Middle frontal gyrus (tissue), 1 donor: Measurements from ENCODE around the gene JMJD1C.
"Not testable (repeated sequence)": the region's sequence is repeated elsewhere in the genome, so short reads cannot be mapped to it uniquely, and the experiment has no call there.

ENCODE experiments used
- DNase-seq: peaks from one replicate; pipeline ENCODE4 v3.0.0-alpha.2; 2015; ENCODE audit warnings: low spot score; ENCODE audit errors: extremely low spot score

The JMJD1C gene

GRCh38 chr10:63366933-63367332, 98.8 kb downstream of the JMJD1C start:
- no peak for DNase-seq

GRCh38 chr10:63365976-63366765, 99.6 kb downstream of the JMJD1C start:
- no peak for DNase-seq

- DNase-seq: no peak
Observed at GRCh38 chr10:63364918-63365317, 100.9 kb downstream of the JMJD1C start.

GRCh38 chr10:63363951-63364350, 101.8 kb downstream of the JMJD1C start:
- no peak for DNase-seq

GRCh38 chr10:63355682-63356081, 110.1 kb downstream of the JMJD1C start:
- DNase-seq: no peak

- DNase-seq: no peak
Observed at GRCh38 chr10:63352976-63353375, 112.8 kb downstream of the JMJD1C start.

- no peak for DNase-seq
Observed at GRCh38 chr10:63348245-63348850, 117.4 kb downstream of the JMJD1C start.

- DNase-seq: no peak
Observed at GRCh38 chr10:63346015-63346441, 119.7 kb downstream of the JMJD1C start.

GRCh38 chr10:63344269-63344668, 121.5 kb downstream of the JMJD1C start:
- DNase-seq: no peak

- DNase-seq: no peak
Observed at GRCh38 chr10:63343476-63343875, 122.3 kb downstream of the JMJD1C start.

GRCh38 chr10:63339640-63340039, 126.1 kb downstream of the JMJD1C start:
- not testable (repeated sequence) for DNase-seq

- no peak for DNase-seq
Observed at GRCh38 chr10:63337455-63338251, 128.1 kb downstream of the JMJD1C start.

- no peak for DNase-seq
Observed at GRCh38 chr10:63331586-63331985, 134.2 kb downstream of the JMJD1C start.

- no peak for DNase-seq
Observed at GRCh38 chr10:63324495-63324854, 141.3 kb downstream of the JMJD1C start.

GRCh38 chr10:63323701-63324494, 141.9 kb downstream of the JMJD1C start:
- no peak for DNase-seq

- no peak for DNase-seq
Observed at GRCh38 chr10:63320683-63321082, 145.1 kb downstream of the JMJD1C start.

- no peak for DNase-seq
Observed at GRCh38 chr10:63319231-63319630, 146.5 kb downstream of the JMJD1C start.

GRCh38 chr10:63318491-63318890, 147.3 kb downstream of the JMJD1C start:
- no peak for DNase-seq

- no peak for DNase-seq
Observed at GRCh38 chr10:63314020-63314419, 151.8 kb downstream of the JMJD1C start.

GRCh38 chr10:63313066-63313717, 152.6 kb downstream of the JMJD1C start:
- DNase-seq: no peak

GRCh38 chr10:63308628-63309027, 157.1 kb downstream of the JMJD1C start:
- DNase-seq: no peak
